Breast epithelium (tissue), 3 donors: ENCODE measurements around the gene STAT6.

Experiments
- CTCF ChIP-seq, 3 donors: fragments of 450-650 bp; IDR thresholded peaks; one replicate each; pipeline ENCODE4 v1.5.1; 2016 to 2017; ENCODE audit warnings: antibody characterized with exemption in 3 of 3, mild to moderate bottlenecking in 3 of 3, moderate library complexity in 3 of 3
- POLR2A ChIP-seq: fragments of 450-650 bp; IDR thresholded peaks from one replicate; pipeline ENCODE4 v1.6.1; 2016; ENCODE audit warnings: antibody characterized with exemption, mild to moderate bottlenecking, moderate library complexity

- no peak for TF ChIP-seq CTCF (IDR thresholded peaks at IDR 0.05)
- TF ChIP-seq POLR2A = no peak
These were observed 32.4 kb downstream of the STAT6 start, which contains the start of gene NEMP1 for GRCh38 chr12:57078519-57079404.
